ENCODE results near the gene ITPK1.

GRCh38 chr14:93084402-93084801 is 31.3 kb downstream of the ITPK1 start:
- TF ChIP-seq SIN3A (IDR thresholded peaks at IDR 0.05; ENCODE audit: borderline replicate concordance, insufficient read depth, low read length) = no peak
- no peak for TF ChIP-seq POLR2AphosphoS5 (IDR thresholded peaks at IDR 0.05; ENCODE audit: low read depth, low read length)
- no peak for TF ChIP-seq REST (IDR thresholded peaks at IDR 0.05; ENCODE audit: insufficient read depth in 1 of 2, low read depth in 2 of 2, low read length in 2 of 2)
- TF ChIP-seq TAF1 (IDR thresholded peaks at IDR 0.05; ENCODE audit: borderline replicate concordance, insufficient read depth, low read length) = no peak
- TF ChIP-seq FOXP2 (optimal IDR thresholded peaks at IDR 0.05; ENCODE audit: borderline replicate concordance, extremely low read depth, extremely low read length, insufficient read depth) = no peak

Data from PFSK-1 (cell line).